ENCODE results near the gene MAP3K20.
"Not testable (repeated sequence)": the region's sequence is repeated elsewhere in the genome, so short reads cannot be mapped to it uniquely, and the experiment has no call there.

MAP3K20 gene

DNA sequence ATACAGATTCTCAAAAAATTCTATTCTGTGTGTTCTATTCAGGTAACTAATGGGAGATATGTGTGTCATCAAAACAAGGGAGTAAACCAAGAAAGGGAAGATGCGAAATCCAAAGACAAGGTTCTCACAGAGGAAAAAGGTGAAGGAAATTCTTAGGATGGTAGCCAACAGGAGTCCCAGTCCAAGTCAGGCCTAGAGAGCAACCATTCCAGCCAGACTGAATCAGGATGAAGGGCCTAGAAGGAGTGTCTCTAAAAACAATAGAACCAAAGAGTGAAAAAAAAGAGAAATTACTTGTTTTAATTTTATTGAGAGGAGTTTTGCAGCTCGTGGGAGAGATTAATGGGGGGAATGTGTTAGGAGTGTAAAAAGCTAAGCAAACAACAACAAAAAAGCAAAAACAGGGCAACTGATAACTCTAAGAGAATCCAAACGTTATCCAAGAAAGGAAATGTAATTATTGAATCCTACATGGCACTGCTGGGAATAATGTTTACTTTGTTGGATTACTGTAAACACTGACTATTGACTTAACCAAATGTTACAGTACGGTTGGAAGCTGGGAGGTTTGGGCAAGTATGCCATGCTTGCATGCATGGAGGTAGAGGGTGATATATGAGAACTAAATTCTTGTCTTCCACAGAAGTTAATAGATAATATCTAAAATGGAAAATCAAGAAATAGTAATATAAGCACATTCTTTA, 12.3 kb downstream of the MAP3K20 start:
- no peak for DNase-seq (ENCODE audit: low spot score)

DNA sequence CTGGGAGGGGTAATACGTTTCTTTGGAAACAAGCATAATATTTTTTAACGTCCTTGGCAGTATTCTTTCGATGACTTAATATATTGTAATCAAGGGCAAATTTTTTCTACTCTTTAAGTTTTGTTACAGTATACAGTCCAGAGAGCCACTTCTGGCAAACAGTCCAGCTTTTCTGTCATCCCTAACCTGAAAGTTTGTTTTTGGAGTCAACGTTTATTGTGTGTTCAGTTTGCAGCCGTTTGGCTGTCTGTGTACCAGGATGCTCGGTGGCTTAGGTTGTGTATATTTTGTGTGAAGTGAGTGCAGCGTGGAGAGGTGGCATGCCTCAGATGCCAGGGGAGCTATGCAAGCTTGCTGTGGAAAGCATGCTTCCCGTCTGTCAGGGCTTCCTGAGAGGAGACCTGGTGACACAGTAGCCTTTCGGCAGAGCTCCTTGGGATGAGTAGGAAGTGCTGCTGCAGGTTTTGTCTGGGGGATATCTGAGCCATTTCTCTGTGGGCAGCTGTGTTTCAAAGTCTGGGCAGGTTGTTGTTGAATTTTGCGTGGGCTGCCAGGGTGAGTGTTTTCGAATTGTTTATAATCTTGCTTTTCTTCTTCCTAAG, 14.7 kb downstream of the MAP3K20 start:
- no peak for DNase-seq (ENCODE audit: low spot score)

DNA sequence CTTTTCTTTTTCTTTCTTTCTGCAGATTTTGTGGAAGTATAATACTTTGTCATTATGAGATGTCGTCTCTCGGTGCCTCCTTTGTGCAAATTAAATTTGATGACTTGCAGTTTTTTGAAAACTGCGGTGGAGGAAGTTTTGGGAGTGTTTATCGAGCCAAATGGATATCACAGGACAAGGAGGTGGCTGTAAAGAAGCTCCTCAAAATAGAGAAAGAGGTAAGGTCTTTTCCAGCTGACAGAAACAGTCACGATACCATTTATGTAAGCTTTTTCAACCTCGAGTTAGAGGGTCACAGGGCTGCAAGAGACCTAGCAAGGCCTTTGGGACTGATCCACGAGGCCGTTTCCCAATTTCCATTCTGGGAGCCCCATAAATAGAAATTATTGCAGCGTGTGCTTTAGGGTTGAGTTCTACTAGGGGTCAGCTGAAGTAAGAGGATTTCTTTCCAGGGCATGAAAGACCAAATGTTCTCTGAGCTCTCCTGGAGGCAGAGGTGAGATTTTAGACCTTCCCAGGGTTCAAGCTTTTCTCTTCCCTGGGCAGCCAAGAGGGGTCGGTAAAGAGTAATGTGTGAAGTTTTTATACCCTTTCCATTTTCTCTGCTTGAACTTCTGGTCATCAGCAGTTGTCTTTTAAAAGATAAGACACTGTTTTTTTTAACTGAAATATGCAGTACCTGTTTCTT, 15.5 kb downstream of the MAP3K20 start:
- peak; percentile 14 for DNase-seq (ENCODE audit: low spot score)

DNA sequence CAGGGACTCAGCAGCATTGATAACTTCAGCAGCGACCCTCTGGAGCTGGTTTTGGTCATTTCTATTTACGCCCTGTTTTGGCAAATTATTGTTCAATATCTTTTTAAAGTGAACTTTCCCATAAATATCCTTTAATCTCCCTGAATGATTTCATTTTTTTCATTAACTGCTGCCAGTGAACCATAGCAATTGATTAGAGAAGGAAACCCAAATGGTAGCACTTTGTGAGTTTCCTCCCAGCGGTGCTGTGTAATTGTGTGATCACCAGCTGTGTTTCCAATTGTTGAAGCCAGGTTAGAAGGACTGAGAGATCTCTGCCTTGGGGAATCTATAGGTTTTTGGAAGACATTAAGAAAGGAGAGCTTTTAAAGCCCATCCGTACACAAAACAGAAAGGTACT, 16.3 kb downstream of the MAP3K20 start:
- DNase-seq (ENCODE audit: low spot score): no peak

DNA sequence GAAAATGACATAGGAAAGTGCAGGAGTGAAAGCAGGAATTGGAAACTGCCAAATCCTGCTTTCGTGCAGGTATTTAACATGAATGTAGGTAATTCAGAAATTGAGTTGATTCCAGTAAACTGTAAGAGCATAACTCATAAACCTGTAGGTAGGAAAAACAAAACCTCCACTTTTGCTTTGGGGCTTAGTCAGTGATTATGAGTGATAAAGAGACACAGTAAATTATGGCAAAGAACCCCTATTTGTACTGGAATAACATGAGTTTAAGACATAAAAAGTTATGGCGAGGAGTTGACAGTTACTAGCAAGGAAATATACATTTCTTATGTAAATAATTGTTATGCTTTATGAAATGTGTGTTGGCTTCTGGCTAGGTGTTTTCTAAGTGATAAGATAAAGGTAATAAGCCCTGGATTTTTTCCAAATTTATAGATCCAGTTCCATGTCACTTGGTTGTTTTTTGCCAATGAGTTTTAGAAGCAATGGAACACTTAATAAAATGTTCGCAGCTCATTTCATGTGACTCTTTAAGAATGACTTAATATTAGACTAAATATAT, 17.3 kb downstream of the MAP3K20 start:
- no peak for DNase-seq (ENCODE audit: low spot score)

DNA sequence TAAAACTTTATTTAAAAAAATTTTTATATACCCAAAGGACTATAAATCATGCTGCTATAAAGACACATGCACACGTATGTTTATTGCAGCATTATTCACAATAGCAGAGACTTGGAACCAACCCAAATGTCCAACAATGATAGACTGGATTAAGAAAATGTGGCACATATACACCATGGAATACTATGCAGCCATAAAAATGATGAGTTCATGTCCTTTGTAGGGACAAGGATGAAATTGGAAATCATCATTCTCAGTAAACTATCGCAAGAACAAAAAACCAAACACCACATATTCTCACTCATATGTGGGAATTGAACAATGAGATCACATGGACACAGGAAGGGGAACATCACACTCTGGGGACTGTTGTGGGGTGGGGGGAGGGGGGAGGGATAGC, 18.0 kb downstream of the MAP3K20 start:
- DNase-seq (ENCODE audit: low spot score): not testable (repeated sequence)

DNA sequence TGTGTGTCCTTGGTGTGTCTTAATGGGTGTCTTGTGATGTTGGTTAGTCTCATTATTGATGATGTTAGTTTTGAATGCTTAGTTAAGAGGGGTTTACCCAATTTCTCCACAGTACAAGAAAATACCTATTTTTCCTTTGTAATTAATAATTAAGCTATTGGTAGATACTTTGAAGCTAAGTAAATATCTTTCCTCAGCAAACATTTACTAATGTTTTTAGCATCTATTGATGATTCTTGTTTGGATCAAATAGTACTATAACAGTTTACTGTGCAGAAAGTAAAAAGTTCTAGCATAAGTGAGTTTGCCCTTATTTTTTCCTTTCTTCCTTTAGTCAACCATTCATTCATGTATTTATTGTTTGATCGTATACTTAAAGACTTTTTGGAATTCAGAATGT, 19.1 kb downstream of the MAP3K20 start:
- DNase-seq (ENCODE audit: low spot score): no peak

DNA sequence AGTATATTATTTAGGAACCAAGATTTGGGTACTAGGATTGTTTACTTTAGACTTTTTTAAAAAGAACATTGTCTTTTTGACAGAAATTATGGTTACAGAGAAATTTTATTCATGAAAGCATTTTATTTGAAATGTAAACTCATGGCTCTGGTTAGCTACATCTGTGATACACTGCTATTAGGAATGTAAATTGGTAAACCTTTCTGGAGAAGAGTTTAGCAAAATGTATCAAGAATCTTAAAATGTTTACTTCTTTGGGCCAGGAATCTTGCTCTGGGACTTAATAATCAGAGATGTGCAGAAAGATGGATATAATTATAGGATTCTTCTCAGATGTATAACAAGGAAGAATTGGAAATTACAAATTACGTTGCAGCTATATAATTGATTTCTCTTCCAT, 19.7 kb downstream of the MAP3K20 start:
- no peak for DNase-seq (ENCODE audit: low spot score)

DNA sequence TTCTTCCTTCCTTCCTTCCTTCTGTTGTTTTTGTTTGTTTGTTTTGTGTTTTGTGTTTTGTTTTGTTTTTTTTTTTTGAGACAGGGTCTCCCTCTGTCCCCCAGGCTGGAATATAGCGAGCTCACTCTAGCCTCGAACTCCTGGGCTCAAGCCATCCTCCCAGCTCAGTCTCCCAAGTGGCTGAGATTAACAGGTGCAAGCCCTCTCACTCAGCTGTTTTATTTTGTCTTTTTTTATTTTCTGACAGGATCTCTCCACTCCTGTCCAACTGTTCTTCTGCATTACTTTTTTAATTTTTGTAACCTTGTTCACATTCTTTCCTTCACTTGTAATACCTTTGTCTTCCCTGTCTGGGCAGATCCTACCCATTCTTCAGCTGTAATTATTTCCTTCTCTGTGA, 23.6 kb downstream of the MAP3K20 start:
- no peak for DNase-seq (ENCODE audit: low spot score)

DNA sequence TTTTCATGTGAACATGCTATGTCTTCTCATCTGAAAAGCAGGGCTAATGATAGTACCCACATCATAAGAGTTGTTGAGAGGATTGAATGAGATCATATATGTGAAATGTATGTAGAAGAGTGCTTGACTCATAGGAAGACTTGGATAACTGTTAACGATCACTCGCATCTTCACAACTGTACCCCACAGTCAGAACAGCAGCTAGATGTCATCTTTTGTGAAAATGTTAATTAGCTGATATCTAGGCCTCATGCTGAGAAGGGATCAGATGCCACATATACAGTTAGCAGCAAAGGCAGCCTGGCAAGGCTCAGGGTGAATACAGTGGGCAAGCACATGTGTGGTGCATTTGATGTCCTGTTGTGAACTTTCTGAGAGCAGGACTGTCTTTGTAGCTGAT, 24.2 kb downstream of the MAP3K20 start:
- DNase-seq (ENCODE audit: low spot score): no peak

DNA sequence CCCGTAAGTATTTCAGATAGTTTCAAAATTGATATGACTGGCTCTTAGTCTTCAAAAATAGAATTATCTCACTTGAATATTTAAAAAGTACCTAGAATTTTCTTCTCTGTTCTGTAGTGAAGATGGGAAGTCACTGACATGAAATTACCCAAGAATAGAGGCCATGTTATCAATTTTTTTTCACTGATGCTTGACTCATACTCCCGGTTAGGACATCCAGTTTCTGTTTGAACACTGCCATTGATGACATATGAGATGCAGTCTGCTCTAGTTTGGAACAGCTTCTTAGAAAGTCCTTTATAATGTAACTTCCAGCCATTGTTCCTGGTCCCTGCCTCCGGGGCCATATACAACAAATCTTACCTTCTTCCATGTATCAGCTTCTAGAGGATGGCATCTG, 26.0 kb downstream of the MAP3K20 start:
- no peak for DNase-seq (ENCODE audit: low spot score)

DNA sequence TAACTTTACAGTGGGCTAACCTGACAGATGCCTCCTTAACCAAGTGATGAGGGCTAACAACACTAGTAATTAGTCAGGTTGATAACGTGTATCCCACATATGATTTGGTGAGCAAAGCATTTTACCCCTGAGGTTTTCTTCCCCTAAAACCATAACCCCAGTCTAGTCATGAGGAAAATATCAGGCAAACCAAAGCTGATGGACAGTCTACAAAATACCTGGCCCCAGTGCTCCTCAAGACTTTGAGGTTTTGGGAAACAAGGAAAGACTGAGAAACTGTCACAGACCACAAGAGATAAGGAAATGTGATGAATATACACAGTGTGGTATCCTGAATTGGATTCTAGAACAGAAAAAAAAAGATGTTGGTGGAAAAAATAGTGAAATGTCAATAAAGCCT, 28.5 kb downstream of the MAP3K20 start:
- DNase-seq (ENCODE audit: low spot score): no peak

DNA sequence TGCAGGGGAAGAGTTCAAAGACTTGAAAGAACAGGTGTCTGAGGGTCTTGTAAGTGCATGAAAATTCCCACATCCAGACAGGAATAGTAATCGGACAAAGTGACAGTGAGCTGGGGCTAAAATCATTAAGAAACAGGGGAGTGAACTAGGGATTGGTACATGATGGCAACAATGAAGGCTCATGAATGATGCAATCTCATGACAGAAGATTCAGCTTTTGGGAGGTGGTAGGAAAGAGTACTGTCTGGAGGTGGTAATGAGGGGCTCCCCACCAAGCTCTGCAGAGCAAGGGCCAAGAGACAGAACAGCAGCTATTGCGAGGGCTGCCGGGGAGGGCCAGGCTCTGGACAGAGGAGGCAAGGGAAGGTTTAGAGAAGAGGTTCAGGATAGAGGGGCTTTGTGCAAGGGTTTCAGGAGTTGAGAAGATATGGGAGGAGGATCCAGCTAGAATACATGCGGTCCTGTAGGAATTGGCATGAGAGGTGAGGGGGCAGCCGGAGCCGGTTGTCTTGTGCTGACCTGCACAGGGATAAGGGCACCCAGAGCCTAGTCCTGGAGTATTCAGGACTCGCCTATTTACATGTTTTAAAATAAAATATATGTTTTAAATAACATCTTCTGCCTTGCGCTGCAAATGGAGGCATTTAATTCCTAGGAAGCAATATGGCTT, 31.4 kb downstream of the MAP3K20 start:
- no peak for DNase-seq (ENCODE audit: low spot score)

DNA sequence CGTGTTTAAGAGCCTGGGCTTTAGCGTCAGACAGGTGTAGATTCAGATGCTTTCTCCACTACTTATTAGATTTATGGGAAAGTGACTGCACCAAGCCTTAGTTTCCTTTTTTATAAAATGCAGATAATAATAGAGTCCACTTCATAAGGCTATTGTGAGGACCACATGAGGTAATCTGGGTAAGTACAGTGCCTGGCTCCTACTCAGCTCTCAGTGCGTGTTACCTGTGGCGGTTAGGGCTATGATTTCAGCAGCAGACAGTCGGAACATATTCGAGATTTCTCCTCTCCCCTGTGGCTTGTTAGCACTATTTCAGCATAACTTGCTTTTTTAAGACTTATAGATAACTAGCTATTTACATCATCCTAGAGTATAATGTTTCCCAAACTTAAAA, 32.0 kb downstream of the MAP3K20 start:
- DNase-seq (ENCODE audit: low spot score): no peak

DNA sequence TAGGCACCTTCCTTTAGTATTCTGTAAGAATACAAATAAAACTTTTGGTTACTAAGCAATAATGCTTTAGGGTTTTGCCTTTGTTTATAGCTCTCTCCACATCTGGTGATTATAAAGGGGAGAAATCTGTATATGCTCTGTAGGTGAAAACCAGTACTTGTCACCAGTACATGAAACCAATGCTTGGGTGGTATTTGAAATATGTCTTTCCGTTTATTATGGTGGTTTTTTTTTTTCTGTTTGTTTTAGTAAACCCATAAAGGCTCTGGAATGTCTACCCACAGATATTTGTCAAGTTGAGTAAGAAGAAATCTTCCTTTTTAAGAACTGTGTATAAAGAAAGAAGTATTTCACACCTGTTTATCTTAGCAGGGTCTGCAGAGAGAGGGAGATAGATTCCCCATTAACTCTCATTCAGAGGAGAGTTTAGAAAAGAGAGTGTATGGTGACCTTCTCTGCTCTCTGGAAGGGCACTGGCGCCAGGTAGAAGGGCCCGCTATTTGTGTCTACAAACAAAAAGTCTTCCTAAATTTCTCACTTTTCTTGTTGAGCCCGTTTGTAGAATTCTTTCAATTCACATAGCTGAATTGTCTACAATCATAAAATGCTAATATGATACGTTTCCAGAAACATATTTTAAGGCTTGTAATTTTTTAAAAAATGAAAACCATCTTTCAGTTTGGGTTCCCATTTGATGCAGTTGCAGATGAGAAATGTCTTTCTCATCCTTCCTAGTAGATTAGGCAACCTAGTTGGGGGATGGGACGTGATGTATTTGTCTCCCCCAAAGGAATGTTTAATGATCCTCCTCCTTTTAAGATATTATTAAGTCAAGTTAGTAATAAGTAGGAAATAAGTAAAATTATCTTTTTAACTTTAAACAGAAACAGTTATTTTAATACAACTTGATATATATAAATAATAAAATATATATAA, 33.9 kb downstream of the MAP3K20 start:
- DNase-seq (ENCODE audit: low spot score): no peak

DNA sequence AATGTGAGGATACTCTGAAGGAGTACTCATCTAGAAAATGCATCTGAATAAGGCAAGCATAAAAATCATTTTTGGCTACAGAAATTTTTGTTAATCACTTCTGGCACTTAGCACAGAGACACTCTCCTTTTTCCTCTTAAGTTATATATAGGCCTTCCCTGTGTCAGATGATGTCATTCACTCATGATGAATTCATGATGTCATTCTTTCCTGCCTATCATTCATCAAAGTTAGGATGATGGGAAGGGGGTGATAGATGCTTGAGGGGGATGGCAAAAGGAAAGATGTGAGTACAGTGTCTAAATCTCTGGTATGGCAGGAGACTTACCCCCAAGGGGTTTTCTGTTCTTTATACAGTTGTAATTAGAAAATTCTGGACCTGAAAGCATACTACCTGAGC, 42.0 kb downstream of the MAP3K20 start:
- no peak for DNase-seq (ENCODE audit: low spot score)

DNA sequence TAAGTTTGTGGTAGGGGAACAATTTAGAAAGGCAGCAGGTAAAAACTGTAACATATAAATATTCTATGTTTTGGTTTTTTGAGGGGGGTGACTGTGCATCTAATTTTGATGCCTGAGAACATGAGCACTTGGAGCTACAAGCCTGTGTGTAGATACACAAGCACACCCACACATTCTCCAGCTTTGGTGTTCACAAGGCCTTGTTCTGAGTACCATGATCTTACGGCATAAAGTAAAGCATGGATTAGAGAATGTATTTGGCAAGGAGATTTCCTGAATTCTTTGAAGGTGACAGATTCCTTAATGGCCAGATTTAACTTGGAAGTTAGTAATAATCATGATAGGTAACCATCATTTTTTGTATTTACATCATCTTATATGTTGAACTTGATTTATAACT, 42.7 kb downstream of the MAP3K20 start:
- no peak for DNase-seq (ENCODE audit: low spot score)

DNA sequence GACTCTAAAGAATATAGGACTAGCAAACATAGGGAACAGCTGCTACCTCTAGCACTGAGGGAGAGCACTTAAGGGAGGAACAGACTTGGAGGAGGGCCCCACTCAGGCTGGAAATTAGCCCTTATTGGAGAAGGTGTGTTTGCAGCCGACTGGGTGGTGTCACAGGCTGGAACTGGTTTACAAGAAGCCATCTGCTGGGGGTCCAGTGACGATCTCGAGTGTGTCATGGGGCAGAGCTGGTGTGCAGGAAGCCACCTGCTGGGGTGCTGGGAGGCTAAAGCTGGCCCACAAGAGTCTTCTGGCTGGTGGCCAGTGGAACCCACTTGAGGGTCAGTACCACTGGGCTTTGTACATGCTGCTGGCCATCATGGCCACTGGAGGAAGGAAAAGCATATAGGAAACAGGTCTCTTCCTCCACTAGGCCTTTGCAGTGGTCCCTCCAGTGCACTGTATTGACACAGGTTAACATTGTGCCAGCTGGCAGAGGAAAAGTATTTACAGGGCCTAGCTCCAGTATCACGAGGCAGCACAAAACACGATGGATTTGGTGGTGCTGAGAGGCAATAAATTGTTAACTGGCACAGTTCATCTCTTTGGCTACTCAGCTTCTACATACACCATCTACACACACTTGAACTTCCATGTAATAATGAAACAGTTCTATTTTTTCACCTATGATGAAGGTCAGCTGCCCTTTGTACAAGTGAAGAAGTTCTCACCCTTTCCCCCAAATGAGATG, 43.6 kb downstream of the MAP3K20 start:
- no peak for DNase-seq (ENCODE audit: low spot score)

DNA sequence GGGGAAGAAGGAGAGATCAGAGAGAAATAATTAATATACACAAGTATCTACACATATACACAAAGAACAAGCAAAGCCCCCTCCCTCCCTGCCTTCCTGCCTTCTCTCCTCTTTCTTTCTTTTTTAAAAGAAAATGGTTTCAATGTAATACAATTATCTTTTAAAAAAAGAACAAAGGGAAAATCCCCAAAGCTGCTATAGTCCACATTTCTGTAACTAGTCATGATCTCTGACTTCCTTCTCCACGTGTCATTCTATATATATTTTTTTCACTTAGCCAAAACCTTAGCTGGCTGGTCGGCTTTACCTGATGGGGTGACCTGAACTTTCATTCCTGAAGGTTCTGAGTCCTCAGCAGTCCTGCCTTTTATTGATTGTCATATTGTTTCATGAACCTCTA, 44.3 kb downstream of the MAP3K20 start:
- DNase-seq (ENCODE audit: low spot score): no peak

DNA sequence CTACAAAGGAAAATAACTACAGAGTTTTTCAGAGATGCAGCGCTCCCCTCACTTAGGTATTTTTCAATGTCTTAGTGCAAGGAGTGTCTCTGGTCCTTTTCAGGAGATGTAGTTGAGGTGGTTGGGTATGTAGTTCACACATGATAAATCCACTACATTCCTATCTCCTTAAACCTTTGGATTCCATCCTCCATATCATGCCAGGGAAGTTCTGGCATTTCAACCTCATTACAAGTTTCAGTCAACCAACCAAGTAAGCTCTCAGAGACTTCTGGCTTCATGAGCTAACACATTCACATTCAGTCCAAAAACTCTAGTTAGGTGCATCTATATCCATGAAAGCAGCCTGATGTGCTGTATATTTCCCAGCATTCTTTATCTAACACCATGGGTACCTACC, 47.3 kb downstream of the MAP3K20 start:
- no peak for DNase-seq (ENCODE audit: low spot score)

DNA sequence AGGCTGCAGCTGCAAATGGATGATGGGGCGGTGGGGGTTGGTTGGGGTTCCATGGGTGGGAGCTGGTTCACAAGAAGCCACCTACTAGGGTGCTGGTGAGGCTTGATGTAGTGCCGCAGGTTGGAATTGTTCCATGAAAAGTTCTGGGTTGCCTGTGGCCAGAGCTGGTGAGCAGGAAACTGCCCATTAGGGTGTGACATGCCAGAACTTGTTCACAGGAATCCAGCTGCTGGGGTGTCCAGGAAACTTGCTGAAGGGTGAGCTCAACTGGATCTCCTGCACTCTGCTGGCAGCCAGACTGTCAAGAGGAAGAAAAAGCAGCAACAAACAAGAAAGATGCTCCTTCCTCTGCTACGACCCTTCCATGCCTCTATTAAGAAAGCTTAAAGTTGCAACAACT, 48.8 kb downstream of the MAP3K20 start:
- no peak for DNase-seq (ENCODE audit: low spot score)

Data from hematopoietic multipotent progenitor cell treated with erythropoietin and hydrocortisone succinate and interleukin-3 and kit ligand, for 15 days (in vitro differentiated cells).